PC-9 (cell line): Measurements from ENCODE around the gene IRX3. TPM values are rescaled to one million over a fixed set of nuclear protein-coding genes. Genes with fewer than 3 reads are reported as not detected.

Experiments used
- BruUV-seq: library from RNA; stranded (reverse); fragments of 400-500 nt; replicated peaks from 2 replicates; lab custom pipeline; 2021; lab: Mats Ljungman, UMichigan
- CTCF ChIA-PET: fragments of 300-600 bp; sonication (Branson Sonifier 250); formaldehyde crosslinking; loops from one replicate; lab custom pipeline; 2022; ENCODE audit warnings: antibody characterized with exemption; lab: Charles Lee
- POLR2A ChIA-PET: fragments of 300-600 bp; sonication (Branson Sonifier 250); formaldehyde crosslinking; loops from one replicate; lab custom pipeline; 2022; ENCODE audit warnings: antibody characterized with exemption; ENCODE audit not compliant: unreplicated experiment; lab: Charles Lee
- DNase-seq, 2 experiments: peaks; one replicate each; pipeline versions ENCODE4 v3.0.0 to v3.0.0-alpha.2; 2015 to 2022; ENCODE audit warnings: mixed read lengths in 1 of 2
- H2AFZ ChIP-seq: fragments of 200-600 bp; sonication (generic); 2 replicates; pipeline ENCODE4 v1.8.1; 2017; ENCODE audit warnings: antibody characterized with exemption
- H3F3A ChIP-seq: fragments of 200-600 bp; sonication (generic); 2 replicates; pipeline ENCODE4 v1.8.1; 2017; ENCODE audit warnings: antibody characterized with exemption, mild to moderate bottlenecking, low read depth; ENCODE audit not compliant: insufficient read depth
- H3K27ac ChIP-seq: fragments of 200-600 bp; sonication (generic); 2 replicates; pipeline ENCODE4 v1.6.1; 2016; ENCODE audit warnings: mixed run types
- H3K27me3 ChIP-seq: fragments of 200-600 bp; sonication (generic); 2 replicates; pipeline ENCODE4 v1.6.1; 2016; ENCODE audit warnings: low read depth, mixed run types; ENCODE audit not compliant: insufficient read depth
- H3K36me3 ChIP-seq: fragments of 200-600 bp; sonication (generic); 2 replicates; pipeline ENCODE4 v1.6.1; 2016; ENCODE audit warnings: low read depth, mixed run types
- H3K4me1 ChIP-seq: fragments of 200-600 bp; sonication (generic); replicated peaks from 2 replicates; pipeline ENCODE4 v1.6.1; 2016; ENCODE audit warnings: mixed run types; ENCODE audit not compliant: insufficient read depth
- H3K4me2 ChIP-seq: fragments of 200-600 bp; sonication (generic); 2 replicates; pipeline ENCODE4 v1.6.1; 2017; ENCODE audit warnings: mixed run types
- H3K4me3 ChIP-seq: fragments of 200-600 bp; sonication (generic); 2 replicates; pipeline ENCODE4 v1.6.1; 2016; ENCODE audit warnings: mixed run types
- H3K79me2 ChIP-seq: fragments of 200-600 bp; sonication (generic); 2 replicates; pipeline ENCODE4 v1.6.1; 2017; ENCODE audit warnings: low read depth, mixed run types
- H3K9me2 ChIP-seq: fragments of 200-600 bp; sonication (generic); 2 replicates; pipeline ENCODE4 v1.8.1; 2017; ENCODE audit warnings: mild to moderate bottlenecking; ENCODE audit not compliant: insufficient read depth
- H3K9me3 ChIP-seq: fragments of 200-600 bp; sonication (generic); 2 replicates; pipeline ENCODE4 v1.8.1; 2016; ENCODE audit warnings: low read depth; ENCODE audit not compliant: insufficient read depth
- H4K20me1 ChIP-seq: fragments of 200-600 bp; sonication (generic); 2 replicates; pipeline ENCODE4 v1.8.1; 2017; ENCODE audit not compliant: insufficient read depth
- CTCF ChIP-seq: fragments of 200-600 bp; sonication (generic); conservative IDR thresholded peaks from 2 replicates; pipeline ENCODE4 v1.6.1; 2017; ENCODE audit warnings: mixed run types, antibody characterized with exemption, mild to moderate bottlenecking, moderate library complexity
- EZH2 ChIP-seq: fragments of 200-600 bp; sonication (generic); IDR thresholded peaks from 2 replicates; pipeline ENCODE4 v1.8.0; 2017; ENCODE audit warnings: antibody characterized with exemption, low read depth
- intact Hi-C: fragments of 100-400 bp; cut with micrococcal nuclease; formaldehyde crosslinking; loops from one replicate; pipeline ENCODE4 v1.10.0; 2022; ENCODE audit not compliant: unreplicated experiment
- total RNA-seq: library from RNA; stranded (reverse); gene quantifications from 2 replicates; pipeline ENCODE4 v1.2.3, GENCODE V29; 2021

Gene IRX3
- total RNA-seq, 1 experiment from 2014 or later = 13.1 TPM

DNA sequence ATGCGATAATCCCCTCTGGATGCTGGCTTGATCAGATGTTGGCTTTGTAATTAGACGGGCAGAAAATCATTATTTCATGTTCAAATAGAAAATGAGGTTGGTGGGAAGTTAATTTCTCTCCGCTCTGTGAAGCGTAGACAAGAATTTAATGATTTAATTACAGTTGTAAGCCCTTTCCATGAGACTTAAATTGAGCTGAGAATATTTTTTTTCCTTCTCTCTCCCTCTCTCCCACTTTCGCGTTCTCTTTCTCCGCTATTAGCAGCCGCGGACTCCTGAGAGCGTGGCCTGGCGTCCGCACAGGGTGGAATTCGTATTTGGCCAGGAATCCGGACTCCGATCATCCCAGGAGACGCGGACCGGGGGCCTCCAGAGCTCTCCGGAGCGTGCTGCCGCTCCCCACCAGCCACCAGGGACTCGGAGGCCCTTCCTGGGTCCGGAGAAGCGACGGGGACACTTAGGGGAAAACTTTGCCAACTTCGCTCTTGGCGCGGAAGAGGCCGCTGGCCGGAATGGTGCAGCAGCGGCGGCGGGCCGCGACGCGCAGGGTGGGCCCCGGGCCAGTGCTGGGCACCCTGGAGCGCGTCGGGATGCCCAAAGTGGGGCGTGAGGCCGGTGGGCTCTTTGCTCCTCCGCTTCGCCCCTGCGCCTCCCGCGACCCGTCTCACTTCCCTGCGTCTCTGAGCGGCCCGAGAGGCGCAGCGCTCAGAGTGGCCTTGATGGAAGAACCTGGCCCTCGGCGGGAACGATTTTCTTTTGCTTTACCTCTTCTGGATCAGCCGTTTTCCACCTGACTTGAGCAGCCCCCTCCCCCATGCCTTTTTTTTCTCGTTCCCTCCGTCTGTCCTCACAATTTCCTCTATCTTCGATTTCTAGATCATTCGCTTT, 3.6 kb upstream of the IRX3 start:
- CTCF ChIA-PET = no interaction called here
- no peak for TF ChIP-seq EZH2
- no peak for TF ChIP-seq CTCF

DNA sequence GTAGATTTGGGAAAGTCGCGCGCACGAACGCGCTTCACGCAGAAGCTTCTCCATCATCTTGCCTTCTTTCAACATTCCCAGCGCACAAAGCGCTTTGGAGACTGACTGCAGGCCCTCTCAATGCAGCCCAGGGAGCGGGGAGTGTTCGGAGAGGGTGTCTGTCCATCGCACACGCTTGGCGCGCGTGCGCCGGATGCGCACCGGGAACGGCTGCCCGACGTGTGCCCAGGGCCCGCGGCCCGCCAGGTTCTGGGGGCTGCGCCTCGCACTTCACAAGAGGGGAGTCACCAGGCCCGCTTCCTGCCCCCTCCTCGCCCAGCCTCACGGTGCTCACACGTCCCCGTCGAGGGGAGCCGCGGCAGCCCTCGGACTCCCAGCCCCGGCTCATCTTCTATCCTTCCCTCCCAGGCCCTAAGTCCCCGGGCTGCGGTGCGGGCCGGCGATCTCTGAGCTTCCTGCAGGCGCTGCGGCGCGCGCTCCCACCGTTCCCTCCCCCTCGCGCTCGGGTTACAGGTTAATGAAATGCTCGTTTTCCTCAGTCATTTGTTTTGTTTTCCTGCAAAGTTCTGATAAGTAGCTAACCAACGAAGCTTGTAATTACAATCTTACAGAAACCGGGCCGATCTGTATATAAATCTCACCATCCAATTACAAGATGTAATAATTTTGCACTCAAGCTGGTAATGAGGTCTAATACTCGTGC, 2.8 kb upstream of the IRX3 start:
- no TSS peak for BruUV-seq
- no peaks in the 10 kb centered on the region for H4K20me1 ChIP-seq
- H3K4me1 ChIP-seq = no peaks in the 10 kb centered on the region
- intact Hi-C loops = loop anchor here (5.0 kb wide), 1 partner anchor 262 kb away; no protein-coding TSS in a partner anchor
- no peak for TF ChIP-seq EZH2
- no peak for TF ChIP-seq CTCF
- H3K4me3 ChIP-seq = no peak overlapping the region
- H3K27ac ChIP-seq = no peak overlapping the region
- H3K9me2 ChIP-seq = no peaks in the 10 kb centered on the region
- H2AFZ ChIP-seq = no peak overlapping the region
- peaks cover 10% of the 10 kb centered on the region; the same call in 1 of the 2 replicates for H3F3A ChIP-seq
- H3K9me3 ChIP-seq = no peaks in the 10 kb centered on the region
- no peak for DNase-seq
- no peaks in the 10 kb centered on the region for H3K27me3 ChIP-seq
- ChIA-PET POLR2A (interaction anchor here (0.6 kb wide), 1 partner anchor 1034 kb away, joined by 4 read pairs; no protein-coding TSS in a partner anchor), CTCF (no interaction called here)
- no peak overlapping the region for H3K4me2 ChIP-seq
- peaks cover 20% of the 10 kb centered on the region for H3K79me2 ChIP-seq
- no peaks in the 10 kb centered on the region for H3K36me3 ChIP-seq

More for the DNA sequence above, 3.6 kb upstream of the IRX3 start:
- peaks cover 12% of the 10 kb centered on the region for H3K79me2 ChIP-seq
- no TSS peak for BruUV-seq
- POLR2A ChIA-PET = no interaction called here
- no peak overlapping the region for H2AFZ ChIP-seq
- H3K4me2 ChIP-seq = no peak overlapping the region
- no peak for DNase-seq
- H3K9me2 ChIP-seq = no peaks in the 10 kb centered on the region
- no peaks in the 10 kb centered on the region for H4K20me1 ChIP-seq
- no peak overlapping the region for H3K27ac ChIP-seq
- H3K36me3 ChIP-seq = no peaks in the 10 kb centered on the region
- peaks cover 10% of the 10 kb centered on the region; the same call in 1 of the 2 replicates for H3F3A ChIP-seq
- H3K27me3 ChIP-seq = no peaks in the 10 kb centered on the region
- H3K9me3 ChIP-seq = no peaks in the 10 kb centered on the region
- H3K4me3 ChIP-seq = no peak overlapping the region
- no peaks in the 10 kb centered on the region for H3K4me1 ChIP-seq
- intact Hi-C loops = loop anchor here (5.0 kb wide), 1 partner anchor 263 kb away; no protein-coding TSS in a partner anchor

DNA sequence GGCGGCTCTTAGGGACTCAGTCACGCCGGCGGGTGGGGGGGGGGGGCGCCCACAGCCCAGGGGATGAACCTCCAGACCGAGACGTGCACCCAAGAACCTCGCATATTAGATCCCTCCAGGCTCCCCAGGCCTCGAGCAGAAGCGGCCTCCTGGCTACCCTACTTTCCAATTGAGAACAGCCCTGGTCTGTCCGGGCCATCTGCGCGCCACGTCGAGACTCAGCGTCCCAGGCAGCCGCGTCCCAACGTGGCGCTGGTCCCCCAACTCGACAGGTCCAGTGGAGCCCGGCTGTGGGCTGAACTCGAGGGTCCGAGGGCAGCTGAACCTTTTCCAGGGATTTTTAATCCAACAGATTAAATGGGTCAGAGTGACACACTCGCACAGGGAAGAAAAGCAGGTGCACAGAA, 2.3 kb upstream of the IRX3 start:
- H3K4me2 ChIP-seq = no peak overlapping the region
- H3K9me3 ChIP-seq = no peaks in the 10 kb centered on the region
- POLR2A ChIA-PET = interaction anchor here (0.6 kb wide), 1 partner anchor 1034 kb away, joined by 4 read pairs; no protein-coding TSS in a partner anchor
- H3F3A ChIP-seq = peaks cover 10% of the 10 kb centered on the region; the same call in 1 of the 2 replicates
- BruUV-seq = no TSS peak
- H3K4me3 ChIP-seq = no peak overlapping the region
- no peaks in the 10 kb centered on the region for H4K20me1 ChIP-seq
- no peak overlapping the region for H3K27ac ChIP-seq
- H3K36me3 ChIP-seq = no peaks in the 10 kb centered on the region
- no peak for DNase-seq
- CTCF ChIA-PET = no interaction called here
- H3K79me2 ChIP-seq = peaks cover 26% of the 10 kb centered on the region
- no peaks in the 10 kb centered on the region for H3K4me1 ChIP-seq
- H3K27me3 ChIP-seq = no peaks in the 10 kb centered on the region
- intact Hi-C loops = loop anchor here (5.0 kb wide), 1 partner anchor 262 kb away; no protein-coding TSS in a partner anchor
- H2AFZ ChIP-seq = no peak overlapping the region
- TF ChIP-seq CTCF (no peak), EZH2 (no peak)
- H3K9me2 ChIP-seq = no peaks in the 10 kb centered on the region
